GM19397 (cell line): ENCODE data around the gene OR8B8.
"Not testable (repeated sequence)": the region's sequence is repeated elsewhere in the genome, so short reads cannot be mapped to it uniquely, and the experiment has no call there.

ENCODE experiments used
- ATAC-seq: cut with Tn5 transposase; IDR thresholded peaks from one replicate; pipeline ENCODE4 v1.9.1; 2021; ENCODE audit warnings: mild to moderate bottlenecking, moderate library complexity; ENCODE audit not compliant: unreplicated experiment

The OR8B8 gene, protein sequence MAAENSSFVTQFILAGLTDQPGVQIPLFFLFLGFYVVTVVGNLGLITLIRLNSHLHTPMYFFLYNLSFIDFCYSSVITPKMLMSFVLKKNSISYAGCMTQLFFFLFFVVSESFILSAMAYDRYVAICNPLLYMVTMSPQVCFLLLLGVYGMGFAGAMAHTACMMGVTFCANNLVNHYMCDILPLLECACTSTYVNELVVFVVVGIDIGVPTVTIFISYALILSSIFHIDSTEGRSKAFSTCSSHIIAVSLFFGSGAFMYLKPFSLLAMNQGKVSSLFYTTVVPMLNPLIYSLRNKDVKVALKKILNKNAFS

DNA sequence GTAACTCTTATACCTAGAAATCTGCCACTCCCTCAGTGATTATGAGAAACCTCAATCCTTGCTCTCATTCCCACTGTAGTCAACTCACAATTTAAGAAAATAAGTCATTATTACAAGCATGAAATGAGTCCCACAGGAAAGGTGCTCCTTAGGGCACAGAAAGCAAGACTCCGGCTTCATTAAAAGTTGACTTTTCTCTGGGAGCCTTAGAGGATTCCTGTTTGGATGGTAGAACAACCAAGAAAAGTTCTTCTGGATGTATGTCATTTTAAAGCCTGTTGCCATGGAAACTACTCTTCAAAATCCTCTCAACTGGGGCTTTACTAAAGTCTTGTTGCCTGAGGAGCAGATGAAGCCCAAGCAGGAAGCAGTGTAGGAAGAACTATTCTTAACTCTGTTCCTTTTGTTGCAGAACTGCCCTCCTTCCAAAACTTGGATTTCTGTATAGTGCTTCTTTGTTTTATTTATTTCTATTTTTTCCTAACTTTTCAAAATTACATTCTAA, at the start of gene OR8B8:
Gene OR8B8 (minus strand): TSS at position 51 of the 505 bp plus-strand sequence. CDS start 4,611 bp downstream, outside the sequence.
- no peak for ATAC-seq

DNA sequence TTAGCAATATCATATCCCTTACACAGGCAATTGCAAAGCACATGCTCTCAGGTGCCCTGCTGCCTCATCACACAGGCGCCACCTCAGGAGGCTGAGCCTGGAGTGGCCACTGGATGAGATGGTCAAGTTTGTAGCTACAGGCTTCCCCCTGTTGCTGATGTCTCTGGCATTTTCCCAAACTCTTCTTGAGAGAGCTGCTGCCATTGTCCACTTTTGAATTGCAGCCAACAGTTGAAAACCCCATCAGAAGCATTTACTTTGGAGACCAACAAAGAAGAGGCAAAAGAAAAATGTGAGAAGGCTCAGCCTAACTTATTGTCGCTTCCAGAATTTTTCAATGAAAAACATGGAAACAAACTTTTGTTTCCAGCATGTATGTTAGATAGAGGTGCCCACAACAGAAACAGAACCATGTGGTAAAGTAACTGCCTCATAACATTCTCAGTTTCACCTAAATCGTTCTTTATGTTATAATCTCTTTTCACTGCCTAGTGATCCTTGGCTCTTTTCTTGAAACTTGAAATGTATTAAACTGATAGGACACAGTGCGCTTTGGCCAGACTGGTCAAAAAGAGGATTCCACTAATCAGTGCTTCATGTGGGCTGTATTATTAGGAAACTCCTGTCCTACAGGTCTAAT, 47.6 kb upstream of the OR8B8 start:
- ATAC-seq, result no peak

DNA sequence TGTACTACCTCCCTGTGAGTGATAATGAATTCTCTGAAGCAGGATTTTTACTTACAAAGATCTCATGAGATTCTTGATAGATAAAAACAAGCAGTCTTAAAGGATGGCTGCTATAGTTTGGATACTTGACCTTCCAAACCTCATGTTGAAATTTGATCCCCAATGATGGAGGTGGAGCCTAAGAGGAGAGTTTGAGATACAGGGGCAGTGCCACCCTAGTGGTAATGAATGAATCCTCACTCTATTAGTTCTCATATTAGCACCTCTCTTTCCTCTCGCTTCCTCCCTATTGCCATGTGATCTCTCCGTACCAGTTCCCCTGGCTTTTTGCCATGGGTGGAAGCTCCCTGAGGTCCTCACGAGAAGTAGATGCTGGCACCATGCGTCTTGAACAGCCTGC, 37.9 kb upstream of the OR8B8 start:
- ATAC-seq, result no peak

DNA sequence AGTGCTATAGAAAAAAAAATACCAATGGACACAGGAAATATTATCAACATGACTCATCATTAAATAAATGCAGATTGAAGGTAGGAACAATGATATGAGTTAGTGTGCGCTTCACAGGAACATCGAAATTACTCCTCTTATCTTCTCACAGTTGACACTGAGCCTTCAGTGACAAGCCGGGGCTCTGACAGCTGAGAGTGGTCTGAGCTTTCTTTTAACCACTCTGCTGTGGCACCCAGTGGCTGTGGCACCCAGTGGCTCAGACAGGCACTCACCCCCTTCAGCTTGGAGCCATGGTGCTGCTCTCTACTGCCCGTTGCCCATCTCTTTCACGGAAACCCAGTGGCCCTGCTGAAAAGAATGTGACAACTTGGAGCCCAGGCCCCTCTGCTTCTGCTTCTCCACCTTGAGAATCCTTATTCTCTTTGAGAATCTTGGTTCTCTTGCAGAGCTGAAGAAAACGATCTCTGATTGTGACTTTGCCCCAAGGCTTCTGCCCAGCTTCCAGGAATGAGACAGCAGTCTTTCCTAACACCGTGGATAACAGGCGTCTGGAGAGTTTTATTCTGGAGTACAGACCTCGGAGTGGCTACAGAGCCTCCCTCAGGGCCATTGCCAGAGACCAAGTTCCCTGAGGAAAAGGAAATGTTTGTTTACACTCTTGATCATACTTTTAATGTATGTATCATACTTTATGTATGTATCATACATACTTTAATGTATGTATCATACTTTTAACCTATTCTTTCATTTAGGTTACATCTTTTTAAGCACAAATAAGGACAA, 37.1 kb upstream of the OR8B8 start:
- no peak for ATAC-seq

DNA sequence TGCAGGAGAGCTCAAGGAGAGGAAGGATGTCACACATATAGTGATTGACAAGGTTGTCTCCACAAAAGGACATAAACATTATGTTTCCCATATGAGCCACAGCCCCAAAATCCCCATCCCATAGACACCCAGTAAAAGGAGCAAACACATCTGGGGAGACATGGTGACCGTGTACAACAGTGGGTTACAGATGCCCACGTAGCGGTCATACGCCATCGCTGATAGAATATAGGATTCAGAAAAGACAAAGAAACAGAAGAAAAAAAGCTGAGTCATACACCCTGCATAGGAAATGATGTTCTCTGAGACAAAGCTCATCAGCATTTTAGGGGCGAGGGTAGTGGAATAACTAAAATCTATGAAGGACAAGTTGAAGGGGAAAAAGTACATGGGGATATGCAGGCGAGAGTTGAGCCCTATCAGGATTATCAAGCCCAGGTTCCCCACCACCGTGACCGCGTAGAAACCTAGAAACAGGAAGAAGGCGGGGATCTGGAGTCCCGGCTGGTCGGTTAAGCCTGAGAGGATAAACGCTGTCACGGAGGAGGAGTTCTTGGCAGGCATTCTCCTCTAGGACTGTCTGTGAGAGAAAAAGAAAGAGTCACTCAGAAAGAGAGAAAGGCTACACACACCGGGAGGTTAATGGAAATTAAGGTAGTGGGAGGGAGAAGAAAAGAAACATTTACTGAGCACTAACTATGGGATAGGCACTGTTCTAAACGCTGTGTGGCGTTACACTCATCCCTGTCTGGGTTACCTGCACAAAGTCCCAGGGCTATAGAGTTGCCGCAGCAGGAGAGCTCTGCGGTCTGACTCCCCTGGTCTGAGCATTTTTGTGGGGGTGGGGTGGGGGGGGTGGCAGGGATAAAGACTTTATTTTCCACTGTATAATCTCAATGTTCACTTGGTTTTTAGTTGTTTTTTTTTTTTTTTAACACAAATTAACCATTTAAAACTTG, 36.1 kb upstream of the OR8B8 start:
- no peak for ATAC-seq

DNA sequence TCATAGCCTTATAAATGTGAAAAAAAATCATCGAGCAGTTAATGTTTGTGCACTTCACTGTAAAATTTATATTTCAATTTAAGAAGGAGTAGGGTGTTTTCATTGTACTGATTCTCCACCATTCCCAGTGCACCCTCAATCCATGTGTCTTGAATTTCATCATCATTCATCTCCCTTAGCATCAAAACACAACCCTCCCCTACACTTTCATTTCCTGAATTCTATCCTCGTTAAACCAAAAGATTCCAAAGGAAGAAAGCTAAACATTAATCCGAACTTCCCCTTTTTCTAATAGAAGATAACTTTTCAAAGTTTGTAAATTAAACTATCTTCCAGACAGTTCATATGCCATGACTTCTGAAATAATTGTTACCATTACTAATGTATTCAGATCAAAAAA, 34.1 kb upstream of the OR8B8 start:
- no peak for ATAC-seq

DNA sequence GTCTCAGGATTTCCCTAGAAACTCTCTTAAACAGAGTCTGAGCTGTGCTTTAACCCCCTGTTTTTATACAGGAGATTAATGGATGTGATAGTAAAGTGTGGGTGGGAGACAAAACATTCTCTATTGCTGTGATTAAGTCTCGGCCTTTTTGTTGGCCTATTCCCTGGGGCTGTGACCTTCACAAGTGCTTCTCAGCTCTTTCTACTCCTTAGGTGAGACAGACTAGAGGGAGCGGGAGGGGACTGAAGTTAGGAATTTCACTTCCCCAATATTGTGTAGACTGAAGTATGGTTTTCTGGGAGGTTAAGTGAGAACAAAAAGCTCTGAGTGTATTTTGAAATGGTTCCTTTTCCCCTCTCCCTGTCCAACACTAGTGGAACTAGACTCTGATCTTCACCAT, 29.8 kb upstream of the OR8B8 start:
- no peak for ATAC-seq

DNA sequence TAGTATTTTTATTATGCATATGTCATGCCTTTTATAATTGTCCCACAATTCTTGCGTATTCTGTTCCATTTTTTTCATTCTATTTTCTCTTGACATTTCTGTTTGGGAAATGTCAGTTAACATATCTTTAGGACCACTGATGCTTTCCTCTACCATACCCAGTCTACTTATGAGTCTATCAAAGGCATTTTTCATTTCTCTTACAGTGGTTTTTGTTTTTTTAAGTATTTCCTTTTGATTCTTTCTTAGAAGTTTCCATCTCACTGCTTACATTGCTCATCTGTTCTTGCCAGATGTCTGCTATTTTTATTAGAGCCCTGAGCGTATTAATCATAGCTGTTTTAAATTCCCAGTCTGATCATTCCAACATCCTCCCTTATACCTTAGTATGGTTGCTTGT, 29.3 kb upstream of the OR8B8 start:
- no peak for ATAC-seq

DNA sequence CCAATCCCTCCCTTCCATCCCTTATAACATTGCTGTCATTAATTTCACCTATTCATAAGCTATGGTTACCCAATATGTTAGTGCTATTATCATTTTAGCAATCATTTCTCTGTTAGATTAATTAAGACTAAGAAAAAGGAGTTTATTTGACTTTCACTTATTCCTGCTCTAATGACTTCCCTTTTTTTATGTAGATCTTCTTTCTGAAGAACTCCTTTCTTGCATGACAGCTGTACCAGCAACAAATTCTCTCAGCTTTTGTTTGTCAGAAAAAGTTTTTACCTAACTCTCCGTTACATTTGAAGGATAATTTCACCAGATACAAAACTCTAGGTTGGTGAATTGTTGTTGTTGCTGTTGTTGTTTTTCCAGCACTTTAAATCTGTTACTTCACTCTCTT, 28.6 kb upstream of the OR8B8 start:
- ATAC-seq, result no peak

DNA sequence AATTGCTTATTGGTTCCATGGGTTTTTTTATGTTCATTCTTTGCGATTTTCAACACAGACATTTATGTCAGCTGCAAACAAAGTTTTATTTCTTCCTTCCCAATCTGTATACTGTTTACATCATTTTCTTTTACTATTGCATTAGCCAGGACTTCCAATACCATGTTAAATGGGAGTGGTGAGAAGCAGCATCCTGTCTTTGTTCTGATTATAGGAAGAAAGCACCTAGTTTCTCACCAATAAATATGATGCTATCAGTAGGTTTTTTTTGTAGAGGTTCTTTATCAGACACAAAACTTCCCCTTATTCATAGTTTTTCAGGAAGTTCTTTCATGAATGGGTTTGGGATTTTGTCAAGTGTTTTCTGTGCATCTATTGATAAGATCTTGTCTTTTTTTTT, 28.0 kb upstream of the OR8B8 start:
- ATAC-seq, result no peak

DNA sequence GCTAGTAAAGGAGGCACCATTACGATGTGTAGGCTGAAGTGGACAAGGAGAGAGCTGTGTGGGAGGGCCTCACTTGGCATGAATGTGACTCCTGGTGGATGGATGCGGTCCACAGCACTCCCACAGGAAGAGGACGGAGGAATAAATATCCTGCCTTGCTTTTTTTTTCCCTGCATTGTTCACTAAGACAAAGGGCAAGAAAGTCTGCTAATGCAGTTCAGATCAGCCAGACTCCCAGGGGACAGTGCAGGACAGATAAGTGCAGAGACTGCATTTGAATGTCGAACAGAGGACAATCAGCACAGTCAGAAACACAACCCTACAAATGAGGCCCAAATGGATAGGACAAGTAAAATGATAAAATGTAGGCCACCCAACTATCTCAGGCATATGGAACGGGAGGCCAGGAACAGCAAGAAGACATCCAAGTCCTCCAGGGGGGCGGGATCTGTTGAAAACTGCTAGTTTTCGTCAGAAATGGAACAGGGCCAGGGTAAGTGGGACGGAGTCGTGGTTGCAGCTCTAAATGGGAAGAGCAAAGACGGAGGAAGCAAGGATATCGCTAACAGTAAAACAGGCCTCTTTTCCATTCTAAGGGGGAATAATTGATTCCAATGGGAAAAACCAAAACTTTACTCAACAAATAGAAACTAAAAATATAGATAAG, 25.2 kb upstream of the OR8B8 start:
- ATAC-seq, result no peak

DNA sequence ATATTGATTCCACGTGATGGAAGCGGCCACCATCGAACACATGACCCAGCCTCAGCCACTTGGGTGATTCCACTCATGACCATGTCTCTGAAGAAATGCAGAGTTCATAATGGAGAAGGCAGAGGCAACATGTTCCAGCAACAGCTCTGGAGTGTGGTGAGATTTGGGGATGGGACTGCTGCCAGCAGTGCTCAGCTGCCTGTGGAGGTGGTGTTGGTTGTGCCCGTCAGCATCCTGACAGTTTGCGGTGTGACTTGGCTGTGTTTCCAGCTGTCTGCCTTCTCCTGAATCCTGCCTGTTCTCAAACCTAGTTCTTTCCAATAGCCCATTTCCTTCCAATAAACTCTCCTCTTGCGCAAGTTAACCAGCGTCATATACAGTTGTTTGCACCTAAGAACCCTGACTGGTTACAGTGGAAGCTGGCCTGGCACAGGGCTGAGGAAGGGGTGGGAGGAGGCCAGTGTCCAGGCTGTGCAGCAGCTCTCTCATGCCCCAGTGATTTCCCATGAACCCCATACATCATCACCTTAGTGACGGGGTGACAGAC, 22.0 kb upstream of the OR8B8 start:
- ATAC-seq, result no peak

DNA sequence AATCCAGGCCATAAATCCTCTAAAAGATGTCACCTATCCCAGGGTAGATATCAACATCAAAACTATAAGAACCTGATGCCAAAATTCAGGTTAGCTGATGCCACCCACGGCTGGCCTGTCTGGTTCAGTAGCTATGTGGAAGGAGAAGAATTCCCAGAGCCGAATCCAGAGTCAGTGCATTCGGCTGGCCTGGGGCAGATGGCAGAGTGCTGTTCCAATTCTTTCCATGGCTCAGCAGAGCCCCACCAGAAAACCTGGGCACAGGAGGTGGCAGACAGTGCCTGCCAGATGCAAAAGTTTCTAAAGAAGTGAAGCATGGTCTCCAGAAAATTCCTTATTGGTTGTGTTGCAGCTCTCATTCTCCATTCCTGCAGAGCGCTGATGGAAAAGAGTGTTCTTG, 19.9 kb upstream of the OR8B8 start:
- ATAC-seq, result no peak

DNA sequence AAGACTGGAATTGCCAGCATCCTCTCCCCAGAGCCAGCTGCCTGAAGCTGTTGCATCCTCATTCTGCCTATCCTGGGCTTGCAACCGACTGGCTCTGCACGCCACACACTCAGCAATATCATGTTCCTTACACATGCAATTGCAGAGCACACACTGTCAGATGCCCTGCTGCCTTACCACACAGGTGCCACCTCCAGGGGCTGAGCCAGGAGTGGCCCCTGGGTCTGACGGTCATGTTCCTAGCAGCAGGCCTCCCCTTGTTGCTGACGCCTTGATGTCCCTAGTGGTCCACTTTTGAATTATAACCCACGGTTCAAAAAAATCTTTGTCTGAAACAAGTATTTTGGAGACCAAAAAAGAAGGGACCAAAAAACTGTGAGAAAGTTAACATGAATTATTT, 18.5 kb upstream of the OR8B8 start:
- ATAC-seq, result no peak

DNA sequence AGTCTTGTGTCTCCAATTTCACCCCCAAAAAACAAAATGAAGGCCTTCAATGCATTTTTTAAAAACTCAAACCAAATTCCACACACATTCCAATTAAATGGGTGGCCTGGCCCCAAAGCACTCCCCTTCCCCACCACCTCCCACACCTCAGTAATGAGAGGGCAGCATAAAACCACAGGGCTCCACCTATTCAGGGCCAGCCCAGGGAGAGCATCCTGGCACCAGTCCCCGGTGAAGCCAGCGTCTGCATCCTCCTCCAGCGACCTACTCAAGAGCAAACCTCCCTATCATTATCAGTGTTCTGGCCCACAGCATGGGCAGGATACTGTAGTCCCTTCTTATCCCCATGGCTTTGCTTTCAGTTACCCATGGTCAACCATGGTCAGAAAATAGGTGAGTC, 17.8 kb upstream of the OR8B8 start:
- no peak for ATAC-seq

DNA sequence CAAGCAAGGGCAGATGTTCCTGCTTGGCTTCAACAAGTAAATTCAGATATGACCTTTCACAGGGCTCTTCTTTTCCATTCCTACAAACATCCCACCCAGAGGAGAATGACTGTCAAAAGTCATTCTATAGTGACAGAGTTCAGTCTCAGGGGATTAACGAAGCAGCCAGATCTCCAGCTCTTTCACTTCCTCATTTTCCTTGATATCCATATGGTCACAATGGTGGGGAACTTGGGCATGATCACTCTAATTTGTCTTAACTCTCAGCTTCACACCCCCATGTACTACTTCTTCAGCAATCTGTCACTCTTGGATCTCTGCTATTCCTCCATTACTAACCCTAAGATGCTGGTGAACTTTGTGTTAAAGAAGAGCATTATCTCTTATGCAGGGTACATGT, 15.0 kb upstream of the OR8B8 start:
- no peak for ATAC-seq

DNA sequence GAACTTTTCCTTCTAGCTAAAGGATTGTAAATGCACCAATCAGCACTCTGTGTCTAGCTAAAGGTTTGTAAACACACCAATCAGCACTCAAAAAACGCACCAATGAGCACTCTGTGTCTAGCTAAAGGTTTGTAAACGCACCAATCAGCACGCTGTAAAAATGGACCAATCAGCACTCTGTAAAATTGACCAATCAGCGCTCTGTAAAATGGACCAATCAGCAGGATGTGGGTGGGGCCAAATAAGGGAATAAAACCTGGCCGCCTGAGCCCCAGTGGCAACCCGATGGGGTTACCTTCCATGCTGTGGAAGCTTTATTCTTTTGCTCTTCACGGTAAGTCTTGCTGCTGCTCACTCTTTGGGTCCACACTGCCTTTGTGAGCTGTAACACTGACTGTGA, 13.9 kb upstream of the OR8B8 start:
- not testable (repeated sequence) for ATAC-seq

DNA sequence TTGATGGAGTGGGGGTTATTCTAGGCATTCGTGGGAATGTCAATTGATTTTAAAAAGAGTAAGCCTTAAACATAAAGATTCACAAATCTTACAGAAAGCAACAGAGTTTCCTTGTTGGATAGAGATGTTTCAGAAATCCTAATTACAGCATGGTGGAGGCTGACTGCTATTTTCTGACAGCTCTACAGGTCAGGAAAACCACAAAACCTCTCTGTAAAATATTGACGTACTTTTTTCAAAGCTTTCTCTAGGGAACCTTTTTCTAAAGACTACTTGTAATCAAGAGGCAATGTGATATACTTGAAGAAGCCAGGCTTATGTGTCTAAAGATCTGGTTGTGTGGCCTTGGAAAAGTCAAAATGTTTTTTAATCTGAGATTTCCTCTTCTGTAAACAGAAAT, 9.1 kb upstream of the OR8B8 start:
- ATAC-seq, result no peak

DNA sequence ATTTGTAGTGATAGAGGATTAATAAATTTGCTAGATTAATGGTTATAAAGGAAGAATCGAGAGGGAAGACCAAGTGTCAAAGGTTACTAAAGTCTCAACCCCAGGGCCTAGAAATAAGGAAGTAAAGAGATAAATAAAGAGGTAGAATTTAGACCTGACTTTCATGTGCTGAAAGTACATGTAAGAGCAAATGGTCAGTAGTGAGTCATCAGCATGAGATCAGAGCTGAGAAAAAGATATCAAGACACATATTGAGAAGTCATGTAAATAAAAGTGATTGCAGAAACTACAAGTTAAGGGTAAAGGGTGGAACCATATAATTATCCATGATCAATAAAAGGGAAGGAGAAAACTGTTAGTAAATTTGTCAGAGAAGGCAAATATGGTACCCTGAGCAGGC, 1.4 kb upstream of the OR8B8 start:
- no peak for ATAC-seq

DNA sequence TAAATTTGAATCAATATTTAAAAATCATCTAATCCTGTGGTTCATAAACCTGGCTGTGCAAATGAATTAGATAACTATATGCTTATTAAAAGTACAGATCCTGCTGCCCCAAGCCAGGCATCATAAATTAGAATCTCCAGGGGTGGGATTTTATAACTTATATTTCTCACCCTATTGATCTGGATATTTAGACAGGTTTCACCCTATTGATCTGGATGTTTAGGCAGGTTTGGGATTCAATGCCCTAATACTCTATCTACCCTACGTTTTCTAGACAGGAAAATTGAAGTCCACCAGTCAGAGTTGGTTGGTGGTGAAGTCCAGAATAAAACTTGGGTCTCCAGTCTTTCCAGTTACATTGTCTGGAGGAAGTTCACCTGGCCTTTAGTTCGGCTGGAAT, 2.6 kb downstream of the OR8B8 start:
- no peak for ATAC-seq
